ENCODE results near the gene TMEM108. TPM values are rescaled to one million over a fixed set of nuclear protein-coding genes. Genes with fewer than 3 reads are reported as not detected.
A peak's percentile ranks its signal among the peaks of the same experiment; 100 is the strongest.

TMEM108 gene
- total and polyA plus RNA-seq, 10 of the 15 experiments (the other 5 are each of a cell fraction or from before 2014, with no cell fraction given), result 0.02 to 0.58 (median 0.12) TPM; not detected in 5

- H3K9me3 ChIP-seq (replicated peaks; ENCODE audit: control insufficient read depth, insufficient read depth, low read length), result no peaks in the 10 kb centered on the region
- H2AFZ ChIP-seq (ENCODE audit: control insufficient read depth, low read depth, low read length), result no peak overlapping the region
- BruUV-seq (replicated peaks), result no TSS peak
- ChIA-PET POLR2A (interaction anchor here (1.0 kb wide), 1 partner anchor 188 kb away, joined by 3 read pairs; no protein-coding TSS in a partner anchor), RAD21 (ENCODE audit: unreplicated experiment) (interaction anchor here (0.7 to 1.2 kb wide), 3 partner anchors 10 to 656 kb away, joined by 3 to 4 read pairs (median 3); no protein-coding TSS in a partner anchor), SMC1A (ENCODE audit: uncharacterized antibody, unreplicated experiment) (interaction anchor here (1.2 to 1.8 kb wide), 4 partner anchors 37 to 661 kb away, joined by 3 to 9 read pairs (median 6); no protein-coding TSS in a partner anchor), CTCF (interaction anchor here (0.8 to 2.2 kb wide), 10 partner anchors 10 to 664 kb away, joined by 3 to 6 read pairs (median 3); no protein-coding TSS in a partner anchor)
- H3K79me2 ChIP-seq (ENCODE audit: control insufficient read depth, insufficient read depth, low read length), result no peaks in the 10 kb centered on the region
- H3K36me3 ChIP-seq (ENCODE audit: control insufficient read depth in 2 of 2, insufficient read depth in 2 of 2, low read length in 1 of 2), result no peaks in the 10 kb centered on the region
- H3K4me1 ChIP-seq (ENCODE audit: control insufficient read depth, insufficient read depth, low read length), result no peaks in the 10 kb centered on the region
- in situ Hi-C loops (cut with MboI) (loop anchor here (5.0 to 25.0 kb wide), 2 partner anchors 345 to 850 kb away; no protein-coding TSS in a partner anchor), intact Hi-C loops (cut with micrococcal nuclease; ENCODE audit: unreplicated experiment) (no loop called here)
- ATAC-seq (no peak), FAIRE-seq (no peak), DNase-seq (ENCODE audit: low read depth, low spot score) (no peak)
- H3K9ac ChIP-seq (ENCODE audit: control insufficient read depth, insufficient read depth, low read length), result no peak overlapping the region
- no peak overlapping the region for H3K27ac ChIP-seq (ENCODE audit: control insufficient read depth, insufficient read depth)
- H3K4me2 ChIP-seq (ENCODE audit: control insufficient read depth, insufficient read depth), result no peak overlapping the region
- H3K4me3 ChIP-seq, result no peak overlapping the region
- no peaks in the 10 kb centered on the region; a peak in 2 of 4 replicates for H3K27me3 ChIP-seq (replicated peaks in 1 of 2; ENCODE audit: control insufficient read depth in 2 of 2, insufficient read depth in 2 of 2, low read length in 1 of 2)
- TF ChIP-seq CTCF (IDR thresholded peaks at IDR 0.05 in 2 of 3, conservative IDR thresholded peaks at IDR 0.05 in 1 of 3; ENCODE audit: control insufficient read depth in 2 of 3, extremely low read depth in 1 of 3, insufficient read depth in 1 of 3, low read depth in 3 of 3, low read length in 3 of 3) (peak in 1 of 3 experiments; percentile 29; a peak in 2 of 6 replicates), RAD21 (IDR thresholded peaks at IDR 0.05; ENCODE audit: insufficient read depth, low read depth, low read length) (peak; percentile 35), DPF2 (IDR thresholded peaks at IDR 0.05) (no peak), HCFC1 (IDR thresholded peaks at IDR 0.05; ENCODE audit: low read length) (no peak)
- H4K20me1 ChIP-seq (ENCODE audit: control insufficient read depth, insufficient read depth), result no peaks in the 10 kb centered on the region
Observed at GRCh38 chr3:133386876-133387275, 348.7 kb downstream of the TMEM108 start.

All from GM12878 (cell line).